Sigmoid colon (tissue), 4 donors: Measurements from ENCODE around the gene PCGF3.

Source experiments
- CTCF ChIP-seq, 4 experiments: fragments of 450-650 bp in 3 of 4; fragments of 200-600 bp in 1 of 4; IDR thresholded peaks; one replicate each; pipeline ENCODE4 v1.5.1; 2016 to 2019; ENCODE audit warnings: antibody characterized with exemption in 4 of 4, mild to moderate bottlenecking in 3 of 4, moderate library complexity in 2 of 4
- EP300 ChIP-seq, 4 donors: sonication (generic); formaldehyde crosslinking; IDR thresholded peaks; one replicate each; pipeline ENCODE4 v1.6.1; 2017; ENCODE audit warnings: antibody characterized with exemption in 4 of 4
- POLR2A ChIP-seq, 2 donors: fragments of 450-650 bp; IDR thresholded peaks; one replicate each; pipeline ENCODE4 v1.6.1; 2016; ENCODE audit warnings: antibody characterized with exemption in 2 of 2, mild to moderate bottlenecking in 2 of 2, moderate library complexity in 2 of 2

GRCh38 chr4:673349-674091, 32.1 kb upstream of the PCGF3 start:
- TF ChIP-seq CTCF (IDR thresholded peaks at IDR 0.05), result no peak
- TF ChIP-seq POLR2A (IDR thresholded peaks at IDR 0.05), result no peak
- TF ChIP-seq EP300 (IDR thresholded peaks at IDR 0.05), result no peak
